SU-DHL-6 (cell line): Measurements from ENCODE around the gene CDK18.

ENCODE experiments used
- H2AFZ ChIP-seq: fragments of 200-600 bp; sonication (generic); 2 replicates; pipeline ENCODE4 v1.6.1; 2014; ENCODE audit warnings: low read depth, mild to moderate bottlenecking, moderate library complexity, mixed read lengths, antibody characterized with exemption, low read length; ENCODE audit not compliant: severe bottlenecking
- H3F3A ChIP-seq: fragments of 200-600 bp; shearing (Covaris generic); 2 replicates; pipeline ENCODE4 v1.6.0; 2016; ENCODE audit warnings: antibody characterized with exemption, mild to moderate bottlenecking; ENCODE audit not compliant: insufficient read depth
- H3K27ac ChIP-seq: fragments of 200-600 bp; sonication (generic); 2 replicates; pipeline ENCODE4 v1.5.1; 2016; ENCODE audit warnings: low read depth, mild to moderate bottlenecking, low read length, moderate library complexity, mixed read lengths
- H3K27me3 ChIP-seq: fragments of 200-600 bp; sonication (generic), shearing (Covaris generic); 2 replicates; pipeline ENCODE4 v1.6.0; 2014; ENCODE audit warnings: mild to moderate bottlenecking, low read length
- H3K36me3 ChIP-seq: fragments of 200-600 bp; sonication (generic); 2 replicates; pipeline ENCODE4 v1.6.1; 2014; ENCODE audit warnings: mild to moderate bottlenecking, low read length, mixed read lengths
- H3K4me2 ChIP-seq: fragments of 300-600, 200-600 bp; shearing (Covaris generic), sonication (generic); 2 replicates; pipeline ENCODE4 v1.6.0; 2014; ENCODE audit warnings: low read length, low read depth, mild to moderate bottlenecking; ENCODE audit not compliant: poor library complexity, severe bottlenecking
- H3K4me3 ChIP-seq: fragments of 200-600 bp; sonication (generic); 2 replicates; pipeline ENCODE4 v1.5.1; 2014; ENCODE audit warnings: antibody characterized with exemption, low read length, mild to moderate bottlenecking, mixed read lengths; ENCODE audit not compliant: insufficient read depth, poor library complexity, severe bottlenecking
- H3K79me2 ChIP-seq: fragments of 200-600 bp; sonication (generic); 2 replicates; pipeline ENCODE4 v1.6.1; 2014; ENCODE audit warnings: mild to moderate bottlenecking, low read length, moderate library complexity; ENCODE audit not compliant: insufficient read depth
- H3K9ac ChIP-seq: fragments of 200-600 bp; sonication (generic); 2 replicates; pipeline ENCODE4 v1.7.0; 2014; ENCODE audit warnings: mild to moderate bottlenecking, low read length
- H3K9me2 ChIP-seq: fragments of 200-600 bp; sonication (generic); replicated peaks from 2 replicates; pipeline ENCODE4 v1.6.1; 2014; ENCODE audit warnings: low read length; ENCODE audit not compliant: insufficient read depth
- H3K9me3 ChIP-seq: fragments of 200-600 bp; sonication (generic); 2 replicates; pipeline ENCODE4 v1.6.1; 2014; ENCODE audit warnings: low read length, mixed read lengths; ENCODE audit not compliant: insufficient read depth
- H4K20me1 ChIP-seq: fragments of 200-600 bp; sonication (generic); 2 replicates; pipeline ENCODE4 v1.6.1; 2014; ENCODE audit warnings: low read depth, mild to moderate bottlenecking, antibody characterized with exemption, low read length, moderate library complexity, mixed read lengths
- CTCF ChIP-seq: fragments of 200-600 bp; sonication (generic); IDR thresholded peaks from one replicate; pipeline ENCODE4 v1.5.1; 2017; ENCODE audit warnings: antibody characterized with exemption, mild to moderate bottlenecking, low read length, moderate library complexity; ENCODE audit not compliant: insufficient read depth, poor library complexity, severe bottlenecking
- EZH2phosphoT487 ChIP-seq: fragments of 200-600 bp; sonication (generic), shearing (Covaris generic); conservative IDR thresholded peaks from 2 replicates; pipeline ENCODE4 v1.6.1; 2018; ENCODE audit warnings: mild to moderate bottlenecking, antibody characterized with exemption, low read length, moderate library complexity, mixed read lengths

CDK18 gene

GRCh38 chr1:205576805-205577761 is 72.6 kb downstream of the CDK18 start:
- TF ChIP-seq CTCF = no peak
- TF ChIP-seq EZH2phosphoT487 = no peak
- Histone ChIP-seq H3K9ac (no peak overlapping the region), H3K36me3 (no peaks in the 10 kb centered on the region), H3K79me2 (no peaks in the 10 kb centered on the region), H2AFZ (no peak overlapping the region), H3K9me2 (no peaks in the 10 kb centered on the region), H3K9me3 (no peaks in the 10 kb centered on the region), H4K20me1 (no peaks in the 10 kb centered on the region), H3K4me2 (no peak overlapping the region), H3K27ac (no peak overlapping the region), H3F3A (no peaks in the 10 kb centered on the region), H3K4me3 (no peak overlapping the region), H3K27me3 (no peaks in the 10 kb centered on the region)

GRCh38 chr1:205577874-205578658 is 73.6 kb downstream of the CDK18 start:
- Histone ChIP-seq H3K27ac (no peak overlapping the region), H3K36me3 (no peaks in the 10 kb centered on the region), H3K79me2 (no peaks in the 10 kb centered on the region), H3K9ac (no peak overlapping the region), H3K4me3 (no peak overlapping the region), H3F3A (no peaks in the 10 kb centered on the region), H3K9me3 (no peaks in the 10 kb centered on the region), H3K9me2 (no peaks in the 10 kb centered on the region), H3K27me3 (no peaks in the 10 kb centered on the region), H3K4me2 (no peak overlapping the region), H2AFZ (no peak overlapping the region), H4K20me1 (no peaks in the 10 kb centered on the region)
- TF ChIP-seq CTCF = no peak
- no peak for TF ChIP-seq EZH2phosphoT487

- Histone ChIP-seq H4K20me1 (no peaks in the 10 kb centered on the region), H3K36me3 (no peaks in the 10 kb centered on the region), H3K79me2 (no peaks in the 10 kb centered on the region), H3K9me2 (no peaks in the 10 kb centered on the region), H3K27me3 (no peaks in the 10 kb centered on the region), H3K27ac (no peak overlapping the region), H3K4me2 (no peak overlapping the region), H3K4me3 (no peak overlapping the region), H3F3A (no peaks in the 10 kb centered on the region), H3K9ac (no peak overlapping the region), H2AFZ (no peak overlapping the region), H3K9me3 (no peaks in the 10 kb centered on the region)
- TF ChIP-seq EZH2phosphoT487 (no peak), CTCF (no peak)
Observed at GRCh38 chr1:205578780-205579571, 74.5 kb downstream of the CDK18 start.
